Activated CD8-positive, alpha-beta memory T cell treated with anti-CD3 and anti-CD28 coated beads for 24 hours (primary cell): Measurements from ENCODE around the gene KLHL18.
"Not testable (repeated sequence)": the region's sequence is repeated elsewhere in the genome, so short reads cannot be mapped to it uniquely, and the experiment has no call there.

Source experiments
- DNase-seq: peaks from one replicate; pipeline ENCODE4 v3.0.0-alpha.2; 2020

Gene KLHL18

GRCh38 chr3:47276558-47276957 is 6.2 kb upstream of the KLHL18 start:
- DNase-seq, result no peak

GRCh38 chr3:47280519-47280918 is 2.2 kb upstream of the KLHL18 start:
- no peak for DNase-seq

GRCh38 chr3:47283193-47283537 is 421 bp downstream of the KLHL18 start:
- no peak for DNase-seq

DNA sequence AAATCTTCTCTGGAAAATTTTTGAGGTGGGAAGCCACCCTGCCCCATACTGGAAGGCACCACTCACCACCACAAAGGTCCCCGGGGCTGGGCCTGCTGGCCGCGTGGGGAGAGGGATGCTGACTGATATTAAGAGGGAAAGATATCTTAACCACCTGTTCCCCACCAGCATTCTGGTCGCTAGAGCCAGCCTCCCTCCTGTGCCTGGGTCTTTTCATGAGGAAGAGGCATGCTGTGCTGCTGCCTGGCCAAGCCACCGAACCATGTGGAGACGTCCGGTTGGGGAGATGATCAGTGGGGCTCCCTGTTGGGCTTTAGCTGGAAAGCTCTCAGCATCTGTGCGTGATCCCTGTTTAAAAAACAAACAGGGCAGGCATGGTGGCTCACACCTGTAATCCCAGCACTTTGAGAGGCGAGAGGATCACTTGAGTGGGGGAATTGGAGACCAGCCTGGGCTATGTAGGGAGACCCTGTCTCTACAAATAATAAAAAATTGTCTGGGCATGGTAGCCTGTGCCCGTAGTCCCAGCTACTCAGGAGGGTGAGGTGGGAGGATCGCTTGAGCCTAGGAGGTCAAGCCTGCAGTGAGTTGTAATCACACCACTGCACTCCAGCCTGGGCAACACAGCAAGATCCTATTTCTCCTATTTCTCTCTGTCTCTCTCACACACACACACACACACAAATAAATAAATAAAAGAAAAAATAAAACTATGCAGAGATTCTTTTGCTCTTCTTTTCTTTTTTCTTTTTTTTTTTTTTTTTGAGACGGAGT is 1.0 kb downstream of the KLHL18 start:
- peak; percentile 68 for DNase-seq

- no peak for DNase-seq
Measured at GRCh38 chr3:47288966-47289910, 6.5 kb downstream of the KLHL18 start.

- no peak for DNase-seq
Measured at GRCh38 chr3:47291158-47291753, 8.5 kb downstream of the KLHL18 start.

DNA sequence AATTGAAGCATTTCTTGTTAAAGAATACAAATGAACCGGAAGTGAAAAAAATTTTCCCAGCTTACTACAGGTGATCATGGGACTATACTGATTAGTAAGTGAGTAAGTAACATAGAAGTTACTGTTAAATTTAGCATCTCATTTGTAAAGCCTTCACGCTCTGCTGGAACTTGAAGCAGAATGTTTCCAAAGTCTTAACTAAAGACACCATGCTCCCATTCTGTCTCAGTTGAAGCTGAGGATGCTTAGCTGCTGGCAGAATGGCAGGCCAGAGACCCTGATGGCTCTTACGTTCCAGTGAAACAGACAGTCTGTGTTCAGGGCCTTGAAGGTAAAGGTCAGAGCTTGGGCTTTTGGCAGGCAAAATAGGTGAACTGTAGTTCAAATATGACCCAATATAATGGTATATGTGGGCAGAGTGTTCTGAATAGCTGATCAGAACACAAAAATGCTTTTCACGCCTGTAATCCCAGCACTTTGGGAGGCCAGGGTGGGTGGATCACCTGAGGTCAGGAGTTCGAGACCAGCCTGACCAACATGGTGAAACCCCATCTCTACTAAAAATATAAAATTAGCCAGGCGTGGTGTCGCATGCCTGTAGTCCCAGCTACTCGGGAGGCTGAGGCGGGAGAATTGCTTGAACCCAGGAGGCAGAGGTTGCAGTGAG is 9.1 kb downstream of the KLHL18 start:
- peak; percentile 32 for DNase-seq

DNA sequence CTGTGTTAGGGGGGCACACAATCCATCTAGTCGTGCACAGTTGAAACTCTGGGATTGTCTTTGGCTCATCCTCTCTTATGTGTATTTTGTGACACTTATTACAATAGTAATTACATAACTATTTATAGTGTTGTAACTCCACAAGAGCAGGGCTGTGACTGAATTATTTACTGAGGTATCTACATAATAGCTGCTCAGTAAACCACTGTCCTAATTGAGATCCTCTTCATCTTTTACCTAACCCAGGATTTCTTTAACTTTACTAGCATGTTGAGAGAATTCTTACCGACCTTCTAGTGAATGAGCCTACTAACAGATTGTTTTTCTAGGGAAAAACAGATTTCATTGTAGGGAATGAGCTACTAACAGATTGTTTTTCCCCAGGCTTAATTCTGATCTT is 11.1 kb downstream of the KLHL18 start:
- no peak for DNase-seq

- DNase-seq, result peak; percentile 30
Measured at GRCh38 chr3:47294392-47294791, 11.6 kb downstream of the KLHL18 start.

DNA sequence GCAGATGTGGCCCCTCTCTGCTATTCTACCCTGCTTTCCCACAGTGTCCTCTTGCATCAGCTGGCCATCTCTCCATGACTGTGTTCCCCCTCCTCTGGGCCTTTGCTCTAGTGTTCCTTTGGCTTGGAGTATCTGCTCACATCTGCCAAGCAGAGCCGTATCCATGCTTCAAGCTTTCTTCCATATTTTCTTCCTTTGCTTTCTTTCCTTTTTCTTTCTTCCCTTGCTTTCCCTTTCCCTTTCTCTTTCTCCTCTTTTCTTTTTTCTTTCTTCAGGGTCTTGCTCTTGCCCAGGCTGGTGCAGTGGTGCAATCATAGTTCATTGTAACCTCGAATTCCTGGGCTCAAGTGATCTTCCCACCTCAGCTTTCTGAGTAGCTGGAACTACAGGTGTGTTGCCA is 12.6 kb downstream of the KLHL18 start:
- no peak for DNase-seq

GRCh38 chr3:47295976-47296375 is 13.2 kb downstream of the KLHL18 start:
- DNase-seq, result peak; percentile 50

- DNase-seq, result peak; percentile 13
Measured at GRCh38 chr3:47296562-47297302, 14.0 kb downstream of the KLHL18 start.

DNA sequence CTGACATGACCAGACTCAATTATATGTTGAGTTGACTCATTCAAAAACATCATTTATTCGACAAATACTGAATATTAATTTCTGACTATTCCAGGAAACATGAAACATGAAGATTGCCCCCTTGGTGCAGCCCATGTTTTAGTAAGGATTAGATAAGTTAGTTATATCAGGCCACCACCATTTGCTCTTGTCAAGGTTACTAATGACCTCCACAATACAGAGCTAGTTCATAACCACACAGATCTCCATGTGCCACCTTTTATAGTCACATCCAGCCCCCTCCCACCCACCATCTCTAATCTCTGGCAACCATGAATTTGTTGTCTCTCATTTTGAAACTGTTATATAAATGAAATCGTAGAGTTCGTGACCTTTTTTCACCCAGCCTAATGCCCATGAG is 15.7 kb downstream of the KLHL18 start:
- DNase-seq, result no peak

DNA sequence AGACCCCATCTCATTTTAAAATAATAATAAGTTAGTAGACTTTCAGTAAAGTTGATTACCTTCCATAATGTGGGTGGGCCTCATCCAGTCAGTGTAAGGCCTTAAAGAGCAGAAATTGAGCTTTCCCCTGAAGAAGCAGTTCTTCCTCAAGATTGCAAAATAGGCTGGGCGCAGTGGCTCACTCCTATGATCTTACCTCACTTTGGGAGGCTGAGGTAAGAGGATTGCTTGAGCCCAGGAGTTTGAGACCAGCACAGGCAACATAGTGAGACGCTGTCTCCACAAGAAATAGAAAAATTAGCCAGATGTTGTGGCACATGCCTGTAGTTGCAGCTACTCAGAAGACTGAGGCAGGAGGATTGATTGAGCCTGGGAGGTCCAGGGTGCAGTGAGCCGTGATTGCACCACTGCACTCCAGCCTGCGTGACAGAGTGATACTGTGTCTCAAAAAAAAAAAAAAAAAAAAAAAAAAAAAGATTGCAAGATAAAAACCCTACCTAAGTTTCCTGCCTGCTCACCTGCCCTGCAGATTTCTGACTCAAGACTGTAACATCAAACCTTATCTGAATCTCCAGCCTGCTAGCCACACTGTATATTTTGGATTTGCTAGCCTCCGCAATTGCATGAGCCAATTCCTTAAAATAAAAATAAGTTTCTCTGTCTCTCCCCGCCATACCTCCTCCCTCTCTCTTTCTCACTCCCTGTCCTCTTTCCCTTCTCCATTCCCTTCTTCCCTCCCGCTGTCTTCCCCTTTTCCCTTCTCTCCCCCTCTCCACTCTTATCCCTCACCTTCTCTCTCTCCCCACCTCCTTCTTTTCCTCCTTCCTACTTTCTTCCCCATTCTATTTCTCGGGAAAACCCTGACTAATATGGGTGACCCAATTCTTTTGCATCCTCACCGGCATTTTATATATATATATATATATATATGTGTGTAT is 16.9 kb downstream of the KLHL18 start:
- DNase-seq, result no peak

- no peak for DNase-seq
Measured at GRCh38 chr3:47301456-47301855, 18.7 kb downstream of the KLHL18 start.

GRCh38 chr3:47306022-47306421 is 23.3 kb downstream of the KLHL18 start:
- no peak for DNase-seq

DNA sequence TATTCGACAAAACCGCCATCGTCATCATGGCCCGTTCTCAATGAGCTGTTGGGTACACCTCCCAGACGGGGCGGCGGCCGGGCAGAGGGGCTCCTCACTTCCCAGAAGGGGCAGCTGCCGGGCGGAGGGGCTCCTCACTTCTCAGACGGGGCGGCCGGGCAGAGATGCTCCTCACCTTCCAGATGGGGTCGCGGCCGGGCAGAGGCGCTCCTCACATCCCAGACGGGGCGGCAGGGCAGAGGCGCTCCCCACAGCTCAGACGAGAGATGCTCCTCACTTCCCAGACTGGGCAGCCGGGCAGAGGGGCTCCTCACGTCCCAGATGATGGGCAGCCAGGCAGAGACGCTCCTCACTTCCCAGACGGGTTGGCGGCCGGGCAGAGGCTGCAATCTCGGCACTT is 26.5 kb downstream of the KLHL18 start:
- not testable (repeated sequence) for DNase-seq

- DNase-seq, result no peak
Measured at GRCh38 chr3:47310391-47310790, 27.6 kb downstream of the KLHL18 start.

DNA sequence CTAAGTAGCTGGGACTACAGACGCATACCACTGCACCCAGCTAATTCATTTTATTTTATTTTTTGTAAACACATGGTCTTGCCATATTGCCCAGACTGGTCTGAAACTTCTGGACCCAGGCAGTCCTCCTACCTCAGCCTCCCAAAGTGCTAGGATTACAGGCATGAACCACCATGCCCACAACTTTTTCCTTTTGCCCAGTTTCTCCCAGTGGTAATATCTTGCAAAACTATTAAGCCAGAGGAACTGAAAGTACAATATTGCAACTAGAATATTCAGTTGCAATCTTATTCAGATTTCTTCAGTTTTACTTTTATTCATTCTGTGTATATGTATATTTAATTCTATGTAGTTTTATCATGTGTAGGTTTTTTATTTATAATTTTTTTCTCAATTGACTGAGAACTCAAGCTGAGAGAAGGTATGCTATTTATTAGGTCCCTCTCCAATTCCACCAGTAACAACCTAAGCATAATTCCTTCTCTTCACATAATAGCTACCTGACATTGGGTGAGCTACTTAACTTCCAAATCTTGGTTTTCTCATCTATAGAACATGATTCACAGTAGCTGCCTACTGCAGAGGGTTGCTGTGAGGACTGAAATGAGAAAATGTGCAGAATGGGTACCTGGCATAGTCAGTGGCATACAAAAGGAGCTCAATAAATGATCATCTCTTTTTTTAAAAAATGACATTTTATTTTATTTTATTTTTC is 30.8 kb downstream of the KLHL18 start:
- no peak for DNase-seq

DNA sequence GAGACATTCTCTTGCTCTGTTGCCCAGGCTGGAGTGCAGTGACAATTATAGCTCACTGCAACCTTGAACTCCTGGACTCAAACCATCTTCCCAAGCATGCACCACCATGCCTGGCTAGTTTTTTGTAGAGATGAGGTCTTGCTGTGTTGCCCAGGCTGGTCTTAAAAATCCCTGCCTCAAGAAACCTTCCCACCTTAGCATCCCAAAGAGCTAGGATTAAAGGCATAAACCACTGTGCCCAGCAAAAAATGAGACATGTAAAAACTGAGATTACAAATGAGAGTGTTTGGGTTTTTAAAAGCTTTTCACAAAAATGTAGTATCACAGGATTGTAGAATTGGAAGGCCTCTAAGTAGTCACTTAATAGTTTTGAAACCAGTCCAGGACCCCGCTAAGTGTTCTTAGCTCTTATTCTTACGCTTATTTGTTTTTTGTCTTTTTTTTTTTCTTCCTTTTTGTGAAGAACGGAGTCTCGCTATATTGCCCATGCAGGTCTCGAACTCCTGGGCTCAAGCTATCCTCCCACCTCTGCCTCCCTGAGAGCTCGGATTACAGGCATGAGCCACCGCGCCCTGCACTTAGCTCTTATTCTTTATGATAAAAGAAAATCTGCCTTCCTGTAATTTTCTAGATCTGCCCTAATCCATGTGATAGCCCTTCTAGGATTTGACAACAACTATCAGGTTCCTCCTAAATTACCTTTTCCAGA is 31.5 kb downstream of the KLHL18 start:
- DNase-seq, result no peak
